SK-N-SH treated with all-trans-retinoic acid at 6 μM for 48 hours (cell line): ENCODE data around the gene CENPO.
"Not testable (repeated sequence)": the region's sequence is repeated elsewhere in the genome, so short reads cannot be mapped to it uniquely, and the experiment has no call there.

Experiments
- BACH2 ChIP-seq: fragments of 250-450 bp; sonication (Bioruptor Pico); IDR thresholded peaks from 2 replicates; pipeline ENCODE4 v1.9.0; 2021; ENCODE audit warnings: mild to moderate bottlenecking, borderline replicate concordance
- CREB5 ChIP-seq: fragments of 250-450 bp; sonication (Bioruptor Pico); IDR thresholded peaks from 2 replicates; pipeline ENCODE4 v1.5.1; 2020; ENCODE audit warnings: low read depth, mild to moderate bottlenecking, moderate library complexity
- CSRNP3 ChIP-seq: fragments of 250-450 bp; sonication (Bioruptor Pico); IDR thresholded peaks from 2 replicates; pipeline ENCODE4 v1.5.1; 2021; ENCODE audit warnings: mild to moderate bottlenecking, moderate library complexity
- GLIS3 ChIP-seq: fragments of 250-450 bp; sonication (Bioruptor Pico); IDR thresholded peaks from 2 replicates; pipeline ENCODE4 v1.5.0; 2020; ENCODE audit warnings: mild to moderate bottlenecking, moderate library complexity
- OSR1 ChIP-seq: fragments of 250-450 bp; sonication (Bioruptor Pico); IDR thresholded peaks from 2 replicates; pipeline ENCODE4 v1.8.0; 2022; ENCODE audit warnings: moderate library complexity, mild to moderate bottlenecking, inconsistent platforms
- PATZ1 ChIP-seq: fragments of 250-450 bp; sonication (Bioruptor Pico); IDR thresholded peaks from 2 replicates; pipeline ENCODE4 v1.8.0; 2020; ENCODE audit warnings: mild to moderate bottlenecking, moderate library complexity, borderline replicate concordance
- POU6F1 ChIP-seq: fragments of 250-450 bp; sonication (Bioruptor Pico); IDR thresholded peaks from 2 replicates; pipeline ENCODE4 v1.8.0; 2021; ENCODE audit warnings: low read depth, mild to moderate bottlenecking, moderate library complexity, borderline replicate concordance
- PPARA ChIP-seq: fragments of 250-450 bp; sonication (Bioruptor Pico); IDR thresholded peaks from 2 replicates; pipeline ENCODE4 v1.5.0; 2020; ENCODE audit warnings: mild to moderate bottlenecking, borderline replicate concordance
- RARB ChIP-seq: fragments of 250-450 bp; sonication (Bioruptor Pico); IDR thresholded peaks from 2 replicates; pipeline ENCODE4 v1.8.0; 2021; ENCODE audit warnings: mild to moderate bottlenecking, moderate library complexity
- TCF4 ChIP-seq: fragments of 250-450 bp; sonication (Bioruptor Pico); IDR thresholded peaks from 2 replicates; pipeline ENCODE4 v1.8.0; 2021; ENCODE audit warnings: mild to moderate bottlenecking, moderate library complexity, borderline replicate concordance
- TSHZ2 ChIP-seq: fragments of 250-450 bp; sonication (Bioruptor Pico); IDR thresholded peaks from 2 replicates; pipeline ENCODE4 v1.5.0; 2020; ENCODE audit warnings: mild to moderate bottlenecking, moderate library complexity
- ZFP3 ChIP-seq: fragments of 250-450 bp; sonication (Bioruptor Pico); IDR thresholded peaks from 2 replicates; pipeline ENCODE4 v1.5.0; 2020; ENCODE audit warnings: mild to moderate bottlenecking, moderate library complexity

GRCh38 chr2:24805811-24806660 is 12.8 kb downstream of the CENPO start:
- not testable (repeated sequence) for TF ChIP-seq POU6F1 (CRISPR knock-in tag); GLIS3 (CRISPR knock-in tag); RARB (CRISPR knock-in tag); BACH2; OSR1 (CRISPR knock-in tag); TCF4; PATZ1 (CRISPR knock-in tag); ZFP3 (CRISPR knock-in tag); CREB5; TSHZ2 (CRISPR knock-in tag); CSRNP3 (CRISPR knock-in tag); PPARA (CRISPR knock-in tag)
